HG03521 (cell line): ENCODE results near the gene TMEM163.
A peak's percentile ranks its signal among the peaks of the same experiment; 100 is the strongest.
"Not testable (repeated sequence)": the region's sequence is repeated elsewhere in the genome, so short reads cannot be mapped to it uniquely, and the experiment has no call there.

Experiments used
- ATAC-seq: cut with Tn5 transposase; IDR thresholded peaks from one replicate; pipeline ENCODE4 v1.9.1; 2021; ENCODE audit warnings: mild to moderate bottlenecking, moderate library complexity; ENCODE audit not compliant: unreplicated experiment

The TMEM163 gene

DNA sequence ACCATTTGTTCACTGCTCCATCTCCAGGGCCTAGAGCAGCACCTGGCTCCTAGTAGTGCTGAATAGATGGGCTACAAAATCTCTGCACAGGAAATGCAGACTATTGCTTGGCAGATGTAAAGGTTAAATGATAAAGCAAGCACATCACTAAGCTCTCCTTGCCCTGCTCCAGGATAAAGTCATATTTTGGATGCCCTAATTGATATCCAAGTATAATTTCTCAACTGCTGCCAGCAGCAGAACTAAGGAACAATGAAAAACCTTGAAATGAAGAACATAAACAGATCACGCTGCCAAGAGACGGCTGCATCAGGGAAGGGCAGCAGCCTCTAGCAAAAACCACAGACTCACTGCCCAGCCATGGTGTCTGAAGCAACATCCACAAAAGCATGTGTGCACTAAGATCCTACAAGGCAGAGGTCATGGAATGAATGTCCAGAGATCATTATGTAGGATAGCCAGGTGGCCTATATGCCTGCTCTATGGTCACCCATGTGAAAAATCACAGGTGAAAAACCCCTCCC lies 134.7 kb downstream of the TMEM163 start:
- no peak for ATAC-seq

GRCh38 chr2:134583462-134583861 lies 135.3 kb downstream of the TMEM163 start:
- ATAC-seq: no peak

DNA sequence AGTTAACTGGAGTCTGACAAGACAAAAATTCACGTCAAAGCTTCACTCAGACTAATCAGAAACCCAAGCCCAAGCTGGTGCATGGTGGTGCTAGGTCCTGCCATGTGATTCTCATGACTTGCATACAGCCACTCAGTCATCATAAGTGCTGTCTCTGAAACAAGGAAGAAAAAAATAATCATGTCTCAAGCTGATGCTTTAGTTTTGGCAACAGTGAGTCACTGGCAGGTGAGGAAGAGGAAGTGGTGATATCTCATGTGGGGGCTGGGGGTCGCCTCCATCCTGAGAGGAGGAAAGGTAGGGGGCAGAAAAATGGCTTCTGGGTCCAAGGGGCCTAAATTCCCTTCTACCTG lies 136.3 kb downstream of the TMEM163 start:
- ATAC-seq: peak; percentile 31

DNA sequence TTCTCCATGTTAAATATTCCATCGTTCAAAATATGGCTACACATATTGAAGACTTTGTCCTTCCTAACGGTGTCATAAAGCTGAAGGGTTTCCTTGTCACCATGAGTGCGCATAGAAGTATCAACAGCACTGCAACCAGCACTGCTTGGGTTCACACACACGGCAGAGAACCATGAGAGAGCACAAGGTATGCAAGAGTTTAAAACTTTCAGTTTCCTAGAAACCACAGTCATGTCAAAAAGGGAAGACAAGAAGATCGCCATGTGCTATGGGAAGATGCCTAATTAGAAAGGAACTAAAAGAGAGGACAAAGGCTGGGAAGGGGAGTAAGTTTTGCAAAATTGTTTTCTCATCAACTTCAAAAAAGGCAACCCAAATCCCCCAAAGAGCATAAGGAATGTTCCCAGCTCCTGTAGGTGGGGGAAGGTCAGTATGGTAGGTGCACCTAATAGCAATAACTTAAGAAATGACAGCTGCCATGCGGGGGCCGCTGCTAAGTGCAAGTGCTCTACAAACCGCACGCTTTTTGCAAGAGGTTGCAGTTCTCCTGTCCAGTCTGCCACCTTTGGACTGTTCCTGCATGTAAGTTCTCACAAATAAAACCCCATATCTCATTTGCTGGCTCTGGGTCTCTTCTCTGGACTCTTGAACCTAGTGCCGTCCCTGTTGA lies 136.8 kb downstream of the TMEM163 start:
- ATAC-seq: peak; percentile 66

GRCh38 chr2:134578316-134578715 lies 140.5 kb downstream of the TMEM163 start:
- no peak for ATAC-seq

DNA sequence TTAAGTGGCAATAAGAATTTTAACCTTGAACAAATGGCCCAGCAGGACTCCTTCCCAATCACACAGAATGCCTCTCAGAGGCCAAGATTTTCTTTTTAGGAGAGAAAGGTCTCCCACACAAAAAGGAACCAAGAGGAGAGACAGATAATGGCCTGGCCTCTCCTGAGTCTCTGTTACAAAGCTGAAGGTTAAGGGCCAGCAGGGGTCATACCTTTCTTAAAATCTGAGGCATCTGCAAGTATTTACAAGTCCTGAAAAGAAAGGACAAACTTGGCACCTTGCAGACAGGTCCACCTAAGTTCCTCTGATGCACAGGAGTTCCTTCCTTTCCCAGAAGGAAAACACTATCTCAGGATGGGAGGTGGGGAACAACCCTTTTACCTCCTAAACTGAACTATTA lies 142.3 kb downstream of the TMEM163 start:
- no peak for ATAC-seq

DNA sequence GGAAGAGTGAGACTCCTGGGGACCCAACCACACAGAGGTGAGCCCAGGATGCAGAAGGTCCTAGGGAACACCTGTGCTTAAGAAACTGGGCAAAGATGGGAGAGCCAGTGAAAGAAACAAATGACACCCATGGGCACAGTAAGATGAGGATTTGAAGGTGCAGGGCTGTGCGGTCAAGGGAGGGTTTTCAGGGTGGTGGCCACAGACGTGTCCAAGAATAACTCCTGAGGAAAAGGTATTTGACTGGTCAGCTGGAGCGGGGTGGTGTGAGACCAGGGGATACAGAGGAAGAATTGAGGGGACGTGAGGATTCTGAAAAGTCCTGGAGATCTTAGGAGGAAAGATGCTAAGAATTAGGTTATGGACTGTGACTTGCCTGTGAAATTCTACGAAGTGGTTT lies 142.9 kb downstream of the TMEM163 start:
- no peak for ATAC-seq

- ATAC-seq: no peak
These were observed 144.0 kb downstream of the TMEM163 start for GRCh38 chr2:134574611-134575330.

DNA sequence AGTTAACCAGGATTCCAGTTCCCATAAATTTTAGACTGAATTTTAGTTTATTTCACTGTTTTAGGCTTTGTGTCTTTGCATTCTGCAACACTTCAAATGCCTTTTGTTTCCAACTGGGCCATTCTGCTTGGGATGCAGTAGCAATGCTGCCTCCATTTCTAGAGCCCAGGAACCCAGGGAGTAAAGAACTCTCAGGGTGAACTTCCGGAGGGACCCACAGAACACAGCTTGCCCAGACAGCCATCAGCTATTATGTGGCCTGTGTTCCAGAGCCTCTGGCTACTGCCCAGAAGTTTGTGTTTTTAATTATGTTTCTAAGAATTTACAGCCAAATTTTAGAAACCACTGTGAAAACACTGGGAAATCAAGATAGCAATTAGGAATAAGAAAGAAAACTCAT lies 145.1 kb downstream of the TMEM163 start:
- no peak for ATAC-seq

DNA sequence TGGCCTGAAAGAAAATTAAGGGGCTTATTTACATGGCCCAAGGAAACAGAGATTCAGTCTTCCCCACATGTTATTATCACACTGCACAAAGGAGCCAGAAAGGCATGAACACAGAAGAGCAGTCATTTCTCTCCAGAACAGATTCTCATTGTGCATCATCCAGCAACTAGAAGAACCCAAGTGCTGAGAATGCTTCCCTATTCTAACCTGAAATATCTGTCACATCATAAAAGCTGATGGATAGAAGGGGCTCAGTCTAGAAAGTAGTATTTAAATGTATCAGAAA lies 145.8 kb downstream of the TMEM163 start:
- ATAC-seq: no peak

DNA sequence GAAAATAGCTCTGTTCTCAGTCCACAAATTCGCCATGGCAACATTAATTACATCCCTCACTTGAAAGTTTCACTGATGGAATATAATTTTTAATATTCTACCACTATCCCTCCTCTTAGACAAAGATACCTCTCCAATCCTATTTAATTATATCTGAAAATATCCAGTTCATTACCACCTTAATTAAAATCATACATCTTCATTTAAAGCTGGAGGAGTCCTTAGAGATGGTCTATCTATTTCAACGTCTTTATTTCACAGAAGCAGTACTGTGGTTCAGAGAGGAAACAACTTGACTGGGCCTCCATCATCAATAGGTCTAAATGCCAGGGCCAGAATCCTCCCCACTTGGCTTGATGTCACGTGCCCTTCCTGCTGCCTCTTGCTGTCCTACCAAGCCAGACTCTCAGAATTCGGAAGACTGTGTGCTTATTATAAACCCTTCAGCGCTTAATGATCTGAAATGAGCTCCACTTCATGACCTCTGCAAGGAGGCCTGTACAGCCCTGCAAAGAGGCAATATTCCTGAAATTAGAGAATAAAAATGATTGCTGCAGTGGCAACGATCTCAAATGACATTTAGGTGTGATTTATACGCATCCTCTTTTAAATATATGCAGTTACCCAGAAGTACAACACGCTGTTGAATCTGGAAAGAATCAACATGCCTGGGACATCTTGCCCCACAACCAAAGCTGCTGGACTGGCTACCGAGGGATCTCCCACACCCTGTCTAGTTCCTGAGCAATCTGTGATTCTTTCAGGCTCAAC lies 146.3 kb downstream of the TMEM163 start:
- ATAC-seq: no peak

DNA sequence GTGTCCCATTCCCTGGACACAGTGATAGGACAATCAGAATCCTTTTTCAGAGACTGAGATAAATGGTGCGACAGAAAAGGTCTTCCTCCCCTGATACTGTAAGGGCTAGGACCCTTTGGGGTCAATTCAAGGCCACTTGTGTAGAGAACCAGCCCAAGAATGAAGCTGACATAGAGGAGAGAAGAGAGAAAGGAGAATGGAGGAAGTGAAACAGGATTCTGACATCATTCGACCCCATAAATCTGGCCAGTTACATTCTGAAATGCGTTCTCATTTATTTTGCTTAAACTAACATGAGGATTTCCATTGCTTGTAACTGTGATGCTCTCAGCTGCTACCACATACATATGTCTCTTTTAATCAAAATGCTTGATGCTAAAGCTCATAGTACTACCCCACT lies 148.1 kb downstream of the TMEM163 start:
- ATAC-seq: no peak

GRCh38 chr2:134568413-134568812 lies 150.4 kb downstream of the TMEM163 start:
- no peak for ATAC-seq

DNA sequence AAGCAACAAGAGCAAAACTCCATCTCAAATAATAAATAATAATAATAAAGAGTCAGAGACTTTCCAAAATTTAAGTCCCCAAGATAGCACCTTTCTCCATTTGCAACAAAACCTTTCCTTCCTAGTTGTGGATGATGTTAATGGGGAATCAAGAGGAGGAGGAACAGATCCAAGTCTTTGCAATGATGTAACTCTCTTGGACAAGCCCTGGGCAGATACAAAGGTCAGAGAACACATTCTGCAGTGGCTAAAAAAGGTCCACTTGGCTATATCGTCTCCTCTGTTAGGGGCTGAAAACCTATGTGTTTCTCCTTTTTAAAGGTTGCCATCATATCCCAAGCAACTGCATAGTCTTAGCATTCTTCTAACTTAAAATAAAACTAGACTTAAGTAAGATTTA lies 151.1 kb downstream of the TMEM163 start:
- ATAC-seq: no peak

- not testable (repeated sequence) for ATAC-seq
These were observed 153.8 kb downstream of the TMEM163 start for GRCh38 chr2:134564955-134565354.

DNA sequence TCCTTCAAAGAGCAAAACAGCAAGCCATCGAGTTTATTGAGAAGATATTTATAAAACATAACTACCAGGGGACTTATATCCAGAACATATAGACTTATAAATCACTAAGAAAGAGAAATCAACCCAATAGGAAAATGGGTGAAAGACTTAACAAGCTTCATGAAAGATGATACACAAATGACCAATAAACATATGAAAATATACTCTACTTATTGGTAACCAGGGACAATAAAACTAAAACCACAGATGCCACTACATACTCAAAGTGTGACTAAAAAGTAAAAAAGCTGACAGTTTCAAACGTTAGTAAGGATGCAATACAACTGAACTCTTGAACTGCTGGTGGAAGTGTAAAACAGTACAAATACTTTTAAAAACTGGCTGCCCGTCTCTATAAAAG lies 154.3 kb downstream of the TMEM163 start:
- ATAC-seq: no peak

DNA sequence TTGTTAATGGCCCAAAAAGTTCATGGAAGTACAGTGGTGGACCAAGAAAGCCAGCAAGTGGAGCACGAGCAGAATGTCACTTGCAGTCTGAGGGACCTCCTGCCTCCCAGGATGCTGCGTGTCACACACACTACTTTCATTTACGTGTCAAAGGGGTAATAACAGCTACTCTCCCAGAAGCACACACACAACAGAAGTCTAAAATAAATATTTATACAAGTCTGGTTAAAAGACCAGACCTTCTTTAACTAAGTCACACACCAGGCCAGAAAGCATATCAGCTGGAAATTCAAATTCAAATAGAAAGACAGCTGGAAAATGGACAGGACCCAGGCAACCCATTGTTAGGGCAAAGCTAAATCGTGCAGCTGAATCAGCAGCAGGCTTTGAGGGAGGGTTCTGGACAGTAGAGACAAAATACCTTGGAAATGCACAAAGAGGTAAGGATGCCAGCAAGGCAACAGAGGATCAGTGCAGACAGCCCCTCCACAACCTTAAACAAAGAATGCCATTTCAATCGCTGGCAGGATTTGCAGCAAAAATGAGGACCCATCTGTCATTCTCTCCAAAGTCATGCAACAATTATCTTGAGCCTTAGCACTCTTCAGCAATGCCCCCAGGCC lies 160.5 kb downstream of the TMEM163 start:
- no peak for ATAC-seq

DNA sequence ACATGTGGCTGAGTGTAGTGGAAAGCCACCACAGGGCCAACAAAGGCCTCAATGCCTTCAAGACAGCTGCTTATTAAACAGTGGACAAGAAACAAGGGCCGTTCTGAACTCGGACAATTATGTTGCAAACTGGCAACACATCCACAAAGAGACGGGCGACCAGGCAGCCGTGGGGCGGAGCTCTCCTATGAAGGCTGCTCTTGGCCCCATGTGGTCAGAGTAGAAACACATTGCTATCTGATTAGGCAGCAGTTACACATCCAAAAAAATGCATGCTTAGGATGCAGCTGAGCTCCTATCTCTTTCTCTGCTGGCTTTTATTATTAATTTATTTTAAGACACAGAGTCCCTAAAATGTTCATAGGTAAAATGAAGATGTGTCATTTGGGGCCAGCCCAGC lies 163.4 kb downstream of the TMEM163 start:
- no peak for ATAC-seq

GRCh38 chr2:134553657-134554056 lies 165.1 kb downstream of the TMEM163 start:
- no peak for ATAC-seq

GRCh38 chr2:134550566-134551164 lies 168.1 kb downstream of the TMEM163 start:
- ATAC-seq: no peak

- no peak for ATAC-seq
These were observed 169.7 kb downstream of the TMEM163 start for GRCh38 chr2:134549104-134549503.
